HG02938 (cell line): ENCODE measurements around the gene OLFM2.
"Not testable (repeated sequence)": the region's sequence is repeated elsewhere in the genome, so short reads cannot be mapped to it uniquely, and the experiment has no call there.

ENCODE experiments used
- ATAC-seq: cut with Tn5 transposase; IDR thresholded peaks from one replicate; pipeline ENCODE4 v1.9.1; 2021; ENCODE audit warnings: mild to moderate bottlenecking, moderate library complexity; ENCODE audit not compliant: unreplicated experiment

Gene OLFM2

GRCh38 chr19:9936326-9937000 lies at the start of gene OLFM2:
Gene OLFM2 (minus strand): TSS chr19:9936515. CDS start chr19:9936366, 149 bp downstream.
- ATAC-seq: no peak

GRCh38 chr19:9981406-9982260 lies 45.3 kb upstream of the OLFM2 start:
- ATAC-seq: no peak

- ATAC-seq: no peak
Observed at GRCh38 chr19:9972103-9972502, 35.8 kb upstream of the OLFM2 start.

- ATAC-seq: no peak
Observed at GRCh38 chr19:9971166-9971897, 35.0 kb upstream of the OLFM2 start.

GRCh38 chr19:9970481-9970880 lies 34.2 kb upstream of the OLFM2 start:
- no peak for ATAC-seq

GRCh38 chr19:9969688-9969975 lies 33.3 kb upstream of the OLFM2 start:
- ATAC-seq: no peak

GRCh38 chr19:9968820-9969687 lies 32.7 kb upstream of the OLFM2 start:
- no peak for ATAC-seq

GRCh38 chr19:9967326-9967725 lies 31.0 kb upstream of the OLFM2 start:
- no peak for ATAC-seq

GRCh38 chr19:9966448-9966847 lies 30.1 kb upstream of the OLFM2 start:
- ATAC-seq: no peak

GRCh38 chr19:9966024-9966423 lies 29.7 kb upstream of the OLFM2 start:
- no peak for ATAC-seq

GRCh38 chr19:9962623-9963290 lies 26.4 kb upstream of the OLFM2 start:
- ATAC-seq: no peak

GRCh38 chr19:9961103-9961502 lies 24.8 kb upstream of the OLFM2 start:
- no peak for ATAC-seq

GRCh38 chr19:9958379-9958821 lies 22.1 kb upstream of the OLFM2 start:
- ATAC-seq: no peak

GRCh38 chr19:9956956-9957355 lies 20.6 kb upstream of the OLFM2 start:
- ATAC-seq: no peak

GRCh38 chr19:9953802-9954542 lies 17.7 kb upstream of the OLFM2 start:
- no peak for ATAC-seq

GRCh38 chr19:9952276-9952675 lies 16.0 kb upstream of the OLFM2 start:
- no peak for ATAC-seq

GRCh38 chr19:9947441-9947840 lies 11.1 kb upstream of the OLFM2 start:
- no peak for ATAC-seq

- not testable (repeated sequence) for ATAC-seq
Observed at GRCh38 chr19:9946528-9947125, 10.3 kb upstream of the OLFM2 start.

GRCh38 chr19:9945319-9945966 lies 9.1 kb upstream of the OLFM2 start:
- ATAC-seq: no peak
